Mesenchymal stem cell (in vitro differentiated cells and primary cell): ENCODE data around the gene RTEL1.

Source experiments
- DNase-seq: peaks from one replicate; pipeline ENCODE4 v3.0.0-alpha.2; 2013
- H2AFZ ChIP-seq: one replicate; pipeline ENCODE4 v1.6.1; 2013; ENCODE audit warnings: low read depth, mild to moderate bottlenecking, control low read depth, inconsistent platforms, low read length, moderate library complexity
- H2AK5ac ChIP-seq: 2 replicates; pipeline ENCODE4 v1.6.1; 2013; ENCODE audit warnings: low read length, moderate library complexity, mild to moderate bottlenecking, inconsistent platforms; ENCODE audit not compliant: severe bottlenecking
- H2BK120ac ChIP-seq: one replicate; pipeline ENCODE4 v1.6.1; 2013; ENCODE audit warnings: low read depth, mild to moderate bottlenecking, inconsistent platforms, low read length, moderate library complexity
- H2BK12ac ChIP-seq, 2 experiments: one replicate each; pipeline ENCODE4 v1.6.1; 2013; ENCODE audit warnings: inconsistent platforms in 2 of 2, low read length in 2 of 2, mild to moderate bottlenecking in 2 of 2, moderate library complexity in 2 of 2, control low read depth in 1 of 2
- H2BK15ac ChIP-seq: one replicate; pipeline ENCODE4 v1.6.1; 2013; ENCODE audit warnings: mild to moderate bottlenecking, low read depth, inconsistent platforms; ENCODE audit not compliant: poor library complexity, severe bottlenecking
- H2BK5ac ChIP-seq: 2 replicates; pipeline ENCODE4 v1.6.1; 2013; ENCODE audit warnings: low read depth, mild to moderate bottlenecking, low read length, control low read depth, inconsistent platforms; ENCODE audit not compliant: poor library complexity, severe bottlenecking
- H3K14ac ChIP-seq, 2 experiments: one replicate each; pipeline ENCODE4 v1.6.1; 2013; ENCODE audit warnings: inconsistent platforms in 2 of 2, low read length in 2 of 2, control low read depth in 1 of 2, mild to moderate bottlenecking in 1 of 2, moderate library complexity in 1 of 2
- H3K18ac ChIP-seq, 2 experiments: one replicate each; pipeline ENCODE4 v1.6.1; 2013; ENCODE audit warnings: inconsistent platforms in 2 of 2, low read length in 2 of 2, control low read depth in 1 of 2, low read depth in 1 of 2, mild to moderate bottlenecking in 1 of 2
- H3K23ac ChIP-seq, 2 experiments: one replicate each; pipeline ENCODE4 v1.6.1; 2013; ENCODE audit warnings: inconsistent platforms in 2 of 2, low read length in 2 of 2, mild to moderate bottlenecking in 2 of 2, moderate library complexity in 2 of 2, control low read depth in 1 of 2
- H3K27ac ChIP-seq: 2 replicates; pipeline ENCODE4 v1.5.1; 2013; ENCODE audit warnings: mild to moderate bottlenecking, moderate library complexity, low read length, control low read depth, inconsistent platforms; ENCODE audit not compliant: poor library complexity, severe bottlenecking
- H3K27me3 ChIP-seq, 2 experiments: 2 replicates each; pipeline versions ENCODE4 v1.6.1 to v1.7.0; 2013; ENCODE audit warnings: low read length in 2 of 2, mild to moderate bottlenecking in 2 of 2, moderate library complexity in 2 of 2, control low read depth in 1 of 2, inconsistent platforms in 1 of 2; ENCODE audit not compliant: control insufficient read depth in 1 of 2, insufficient read depth in 1 of 2
- H3K36me3 ChIP-seq, 2 experiments: 2 replicates each; pipeline versions ENCODE4 v1.6.1 to v1.7.0; 2013; ENCODE audit warnings: low read length in 2 of 2, control low read depth in 1 of 2, inconsistent platforms in 1 of 2, low read depth in 1 of 2, mild to moderate bottlenecking in 1 of 2; ENCODE audit not compliant: insufficient read depth in 2 of 2, control insufficient read depth in 1 of 2
- H3K4ac ChIP-seq, 2 experiments: one replicate each; pipeline ENCODE4 v1.6.1; 2013; ENCODE audit warnings: inconsistent platforms in 2 of 2, low read length in 2 of 2, mild to moderate bottlenecking in 2 of 2, moderate library complexity in 2 of 2, control low read depth in 1 of 2, low read depth in 1 of 2
- H3K4me1 ChIP-seq: 2 replicates; pipeline ENCODE4 v1.6.1; 2013; ENCODE audit warnings: low read depth, low read length, control low read depth; ENCODE audit not compliant: control insufficient read depth, insufficient read depth
- H3K4me2 ChIP-seq: 2 replicates; pipeline ENCODE4 v1.6.1; 2013; ENCODE audit warnings: low read length, mild to moderate bottlenecking, inconsistent platforms; ENCODE audit not compliant: poor library complexity, severe bottlenecking
- H3K4me3 ChIP-seq, 2 experiments: 2 replicates each; pipeline versions ENCODE4 v1.5.1 to v1.7.0; 2013; ENCODE audit warnings: low read length in 2 of 2, mild to moderate bottlenecking in 2 of 2, control low read depth in 1 of 2, low read depth in 1 of 2; ENCODE audit not compliant: insufficient read depth in 1 of 2
- H3K79me1 ChIP-seq: replicated peaks from 2 replicates; pipeline ENCODE4 v1.6.1; 2013; ENCODE audit warnings: mild to moderate bottlenecking, control low read depth, low read length, inconsistent platforms; ENCODE audit not compliant: poor library complexity, severe bottlenecking
- H3K9ac ChIP-seq: 2 replicates; pipeline ENCODE4 v1.7.0; 2013; ENCODE audit warnings: mild to moderate bottlenecking, low read length, moderate library complexity
- H3K9me3 ChIP-seq: 2 replicates; pipeline ENCODE4 v1.7.0; 2013; ENCODE audit warnings: mild to moderate bottlenecking, low read length; ENCODE audit not compliant: control insufficient read depth
- H4K8ac ChIP-seq: one replicate; pipeline ENCODE4 v1.6.1; 2013; ENCODE audit warnings: inconsistent platforms, mild to moderate bottlenecking, low read length, moderate library complexity
- H4K91ac ChIP-seq: one replicate; pipeline ENCODE4 v1.6.1; 2013; ENCODE audit warnings: mild to moderate bottlenecking, low read length, inconsistent platforms
- WGBS: methylation state at CpG from one replicate; pipeline ENCODE4 v1.1.7; 2013; ENCODE audit warnings: mixed read lengths; 5-methylcytosine and 5-hydroxymethylcytosine counted together

Gene RTEL1

DNA sequence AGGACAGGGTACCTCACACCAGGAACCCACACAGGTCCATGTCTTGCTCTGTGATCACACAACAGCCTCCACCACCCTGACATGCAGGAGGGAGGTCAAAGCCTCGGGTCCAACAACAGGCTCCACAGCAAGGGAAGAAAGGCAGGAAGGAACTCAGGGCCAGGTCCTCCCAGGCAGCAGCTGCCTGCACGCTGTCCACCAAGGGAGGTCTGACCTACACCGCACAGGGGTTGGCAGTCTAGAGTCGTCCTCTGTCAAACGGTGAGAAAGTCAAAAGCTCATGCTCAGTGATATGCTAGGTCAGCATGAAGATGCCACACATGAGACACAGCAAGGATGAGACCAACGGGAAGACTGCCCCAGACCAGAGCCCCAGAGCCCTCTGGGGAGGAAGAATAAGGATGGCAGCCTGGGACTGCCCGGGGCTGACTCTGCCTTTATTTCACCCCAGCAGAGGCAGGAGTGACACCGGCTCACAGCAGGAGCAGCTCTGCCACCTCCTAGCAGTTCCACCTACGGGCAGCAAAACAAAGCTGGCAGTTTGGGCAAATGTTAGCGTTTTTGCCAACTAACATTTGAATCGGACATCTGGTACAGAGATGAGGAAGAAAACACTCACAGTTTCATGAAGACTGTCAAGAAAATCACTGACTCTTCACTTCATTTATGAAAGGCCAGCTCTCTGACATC, 39.7 kb upstream of the RTEL1 start:
- Histone ChIP-seq H3K79me1 (peaks cover 49% of the 10 kb centered on the region), H2BK5ac (no peak overlapping the region), H3K4me2 (no peak overlapping the region), H2BK15ac (no peak overlapping the region), H3K4ac (no peak overlapping the region), H3K27me3 (no peaks in the 10 kb centered on the region), H2AK5ac (no peak overlapping the region), H3K27ac (no peak overlapping the region), H3K9ac (no peak overlapping the region), H3K14ac (no peak overlapping the region), H2AFZ (no peak overlapping the region), H4K91ac (no peak overlapping the region), H2BK12ac (no peak overlapping the region), H4K8ac (no peak overlapping the region), H3K23ac (no peak overlapping the region), H3K4me1 (peaks cover 13% of the 10 kb centered on the region), H3K4me3 (no peak overlapping the region), H3K18ac (no peak overlapping the region), H3K9me3 (no peaks in the 10 kb centered on the region), H3K36me3 (peaks cover 42 to 50% of the 10 kb centered on the region in 2 experiments), H2BK120ac (no peak overlapping the region)
- DNase-seq, result no peak
- WGBS, result 95% methylated on average over 11 of the region's 11 CpGs

DNA sequence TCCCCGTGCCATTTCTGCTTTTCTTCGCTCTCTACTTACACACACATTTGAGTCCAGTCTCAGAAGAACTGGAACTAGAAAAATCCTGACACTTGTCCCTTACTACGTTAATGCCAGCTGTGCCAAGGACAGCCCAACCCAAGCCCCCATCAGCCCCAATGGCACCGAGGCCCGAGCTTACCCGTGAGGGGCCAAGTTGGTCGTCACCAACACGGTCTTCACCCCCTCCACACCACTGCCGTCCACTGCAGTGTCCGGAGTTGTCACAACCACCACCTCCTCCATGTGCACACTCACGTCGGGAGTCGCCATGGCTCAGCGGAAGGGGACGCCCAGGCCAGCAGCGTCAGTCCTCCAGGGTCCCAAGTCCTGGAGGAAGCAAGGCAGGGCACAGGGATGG, 39.0 kb upstream of the RTEL1 start:
- Histone ChIP-seq H3K4me2 (no peak overlapping the region), H2BK5ac (no peak overlapping the region), H3K27me3 (no peaks in the 10 kb centered on the region), H3K18ac (no peak overlapping the region), H3K4ac (no peak overlapping the region), H3K14ac (no peak overlapping the region), H3K36me3 (peaks cover 40 to 46% of the 10 kb centered on the region in 2 experiments), H2BK120ac (no peak overlapping the region), H3K4me1 (peaks cover 13% of the 10 kb centered on the region), H4K8ac (no peak overlapping the region), H2AFZ (no peak overlapping the region), H2BK15ac (no peak overlapping the region), H2BK12ac (no peak overlapping the region), H4K91ac (no peak overlapping the region), H3K79me1 (peaks cover 46% of the 10 kb centered on the region), H3K23ac (no peak overlapping the region), H3K27ac (no peak overlapping the region), H2AK5ac (no peak overlapping the region), H3K9ac (no peak overlapping the region), H3K9me3 (no peaks in the 10 kb centered on the region), H3K4me3 (no peak overlapping the region)
- DNase-seq, result no peak
- 97% methylated on average over 16 of the region's 16 CpGs for WGBS

- no peak overlapping the region for H3K4me3 ChIP-seq
- H2BK15ac ChIP-seq, result no peak overlapping the region
- no peak for DNase-seq
- H3K14ac ChIP-seq, result no peak overlapping the region
- H2AK5ac ChIP-seq, result no peak overlapping the region
- H3K4ac ChIP-seq, result no peak overlapping the region
- peaks cover 40 to 46% of the 10 kb centered on the region in 2 experiments for H3K36me3 ChIP-seq
- no peak overlapping the region for H4K91ac ChIP-seq
- no peak overlapping the region for H3K9ac ChIP-seq
- H3K27me3 ChIP-seq, result no peaks in the 10 kb centered on the region
- no peak overlapping the region for H2AFZ ChIP-seq
- H3K9me3 ChIP-seq, result no peaks in the 10 kb centered on the region
- H2BK120ac ChIP-seq, result no peak overlapping the region
- no peak overlapping the region for H2BK12ac ChIP-seq
- H3K4me2 ChIP-seq, result no peak overlapping the region
- no peak overlapping the region for H4K8ac ChIP-seq
- no peak overlapping the region for H3K18ac ChIP-seq
- H3K23ac ChIP-seq, result no peak overlapping the region
- H2BK5ac ChIP-seq, result no peak overlapping the region
- H3K4me1 ChIP-seq, result peaks cover 14% of the 10 kb centered on the region
- peaks cover 46% of the 10 kb centered on the region for H3K79me1 ChIP-seq
- no peak overlapping the region for H3K27ac ChIP-seq
- 95% methylated on average over 13 of the region's 13 CpGs for WGBS
These were observed 38.6 kb upstream of the RTEL1 start for GRCh38 chr20:63619505-63619904.

DNA sequence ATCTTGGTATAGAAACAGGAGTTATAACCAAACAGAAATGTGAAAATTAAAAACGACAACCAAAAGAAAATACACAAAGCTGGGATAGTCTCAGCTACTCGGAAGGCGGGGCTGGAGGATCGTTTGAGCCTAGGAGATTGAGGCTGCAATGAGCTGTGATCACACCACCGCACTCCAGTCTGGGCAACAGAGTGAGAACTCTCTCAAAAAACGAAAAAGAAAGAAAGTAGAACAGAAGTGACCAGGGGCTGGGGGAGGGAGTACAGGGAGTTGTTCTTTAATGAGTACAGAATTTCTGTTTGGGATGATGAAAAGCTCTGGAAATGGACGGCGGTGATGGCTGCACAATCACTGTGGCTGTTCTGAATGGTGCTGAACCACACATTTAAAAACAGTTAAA, 37.1 kb upstream of the RTEL1 start:
- no peak overlapping the region for H4K91ac ChIP-seq
- H3K23ac ChIP-seq, result no peak overlapping the region
- peaks cover 21% of the 10 kb centered on the region for H3K4me1 ChIP-seq
- H3K27me3 ChIP-seq, result no peaks in the 10 kb centered on the region
- no peak overlapping the region for H3K18ac ChIP-seq
- H2BK5ac ChIP-seq, result no peak overlapping the region
- H2BK12ac ChIP-seq, result no peak overlapping the region
- H2BK120ac ChIP-seq, result no peak overlapping the region
- peaks cover 27 to 35% of the 10 kb centered on the region in 2 experiments for H3K36me3 ChIP-seq
- H2AFZ ChIP-seq, result no peak overlapping the region
- H2AK5ac ChIP-seq, result no peak overlapping the region
- H3K4me2 ChIP-seq, result no peak overlapping the region
- H3K4ac ChIP-seq, result no peak overlapping the region
- no peak overlapping the region for H3K27ac ChIP-seq
- H3K79me1 ChIP-seq, result peaks cover 41% of the 10 kb centered on the region
- 89% methylated on average over 8 of the region's 8 CpGs for WGBS
- H4K8ac ChIP-seq, result no peak overlapping the region
- H3K4me3 ChIP-seq, result no peak overlapping the region
- DNase-seq, result no peak
- no peak overlapping the region for H3K9ac ChIP-seq
- no peaks in the 10 kb centered on the region for H3K9me3 ChIP-seq
- no peak overlapping the region for H3K14ac ChIP-seq
- no peak overlapping the region for H2BK15ac ChIP-seq
